AG09309 (cell line): ENCODE measurements around the gene VAV3.

Source experiments
- DNase-seq: peaks from one replicate; pipeline ENCODE4 v3.0.0-alpha.2; 2010; ENCODE audit warnings: low read depth
- H3K4me3 ChIP-seq: 2 replicates; pipeline ENCODE4 v1.5.1; 2011; ENCODE audit warnings: mild to moderate bottlenecking, low read depth, low read length, moderate library complexity; ENCODE audit not compliant: control insufficient read depth
- CTCF ChIP-seq: IDR thresholded peaks from 2 replicates; pipeline ENCODE4 v1.5.1; 2011; ENCODE audit warnings: mild to moderate bottlenecking, low read depth, low read length, inconsistent platforms; ENCODE audit not compliant: insufficient read depth, control insufficient read depth; ENCODE audit errors: missing control alignments

Gene VAV3

GRCh38 chr1:107526524-107527198 is 438.3 kb downstream of the VAV3 start:
- no peak for TF ChIP-seq CTCF
- no peak overlapping the region for H3K4me3 ChIP-seq
- DNase-seq: no peak

- no peak overlapping the region for H3K4me3 ChIP-seq
- no peak for DNase-seq
- no peak for TF ChIP-seq CTCF
Measured at GRCh38 chr1:107525961-107526360, 439.0 kb downstream of the VAV3 start.

GRCh38 chr1:107525145-107525544 is 439.8 kb downstream of the VAV3 start:
- DNase-seq: no peak
- TF ChIP-seq CTCF: no peak
- H3K4me3 ChIP-seq: no peak overlapping the region

DNA sequence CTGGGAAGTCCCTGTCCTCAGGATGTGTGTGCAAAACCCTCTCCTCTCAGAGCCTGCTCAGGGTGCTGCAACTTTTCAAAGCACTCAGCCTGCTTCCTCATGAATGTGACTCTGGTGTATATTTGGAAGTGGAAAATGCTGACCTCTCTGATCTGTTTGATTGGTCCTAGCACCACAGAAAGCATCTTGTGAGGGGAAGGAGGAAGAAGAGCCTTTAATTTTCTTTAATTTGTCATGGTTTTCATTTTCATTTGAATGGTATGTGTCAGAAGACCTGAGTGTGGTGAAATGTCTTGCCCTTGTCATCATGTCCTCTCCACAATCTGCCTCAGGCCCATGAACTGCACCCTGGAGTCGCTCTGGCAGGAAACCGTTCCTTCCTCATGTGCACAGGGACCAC is 440.7 kb downstream of the VAV3 start:
- DNase-seq: no peak

GRCh38 chr1:107523736-107524135 is 441.2 kb downstream of the VAV3 start:
- no peak for TF ChIP-seq CTCF

More for the DNA sequence above, 440.7 kb downstream of the VAV3 start:
- TF ChIP-seq CTCF: no peak
- no peak overlapping the region for H3K4me3 ChIP-seq

DNA sequence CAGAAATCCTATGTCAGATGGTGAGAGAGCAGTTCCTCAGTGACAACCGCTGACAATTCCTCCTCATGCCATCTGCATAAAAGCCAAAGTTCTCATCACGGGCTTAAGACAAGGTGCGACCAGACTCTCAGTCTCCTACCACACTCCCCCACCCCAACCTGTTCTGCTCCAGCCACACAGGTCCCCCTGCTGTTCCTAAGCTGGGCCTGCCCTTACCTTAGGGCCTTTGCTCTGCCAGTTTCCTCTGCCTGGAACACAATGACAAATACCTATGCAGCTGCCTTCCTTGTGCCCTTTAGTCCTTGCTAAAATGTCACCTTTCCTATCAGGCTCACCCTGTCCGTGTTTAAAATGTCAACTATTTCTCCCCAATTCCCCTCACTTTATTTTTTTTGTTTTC is 441.9 kb downstream of the VAV3 start:
- DNase-seq: no peak
- H3K4me3 ChIP-seq: no peak overlapping the region
- no peak for TF ChIP-seq CTCF

More at GRCh38 chr1:107523736-107524135, 441.2 kb downstream of the VAV3 start:
- H3K4me3 ChIP-seq: no peak overlapping the region
- DNase-seq: no peak
